Stimulated activated naive B cell treated with anti-CD40 and anti-IgM and Interleukin-4, amounts not matched to agents 10 μg/mL and 1 μg/mL and 100 μg/mL, for 72 hours (primary cell): ENCODE measurements around the gene MAPKAP1.
A peak's percentile ranks its signal among the peaks of the same experiment; 100 is the strongest.

Source experiments
- ATAC-seq, 2 donors: fragments of 150-1000 bp; cut with Tn5 transposase; replicated peaks; 2 replicates each; pipeline ENCODE4 v1.10.0; 2021; ENCODE audit warnings: moderate library complexity in 1 of 2
- DNase-seq: peaks from one replicate; pipeline ENCODE4 v3.0.0; 2021
- H3K27ac Mint-ChIP-seq: one replicate; pipeline ENCODE4 v1.8.0; 2022; ENCODE audit warnings: mild to moderate bottlenecking, mixed read lengths
- H3K27me3 Mint-ChIP-seq, 2 donors: one replicate each; pipeline ENCODE4 v1.8.0; 2022; ENCODE audit warnings: mixed read lengths in 2 of 2
- H3K36me3 Mint-ChIP-seq, 2 donors: one replicate each; pipeline ENCODE4 v1.8.0; 2022; ENCODE audit warnings: mixed read lengths in 2 of 2, mild to moderate bottlenecking in 1 of 2
- H3K4me1 Mint-ChIP-seq, 2 donors: one replicate each; pipeline ENCODE4 v1.8.0; 2022; ENCODE audit warnings: mixed read lengths in 2 of 2, mild to moderate bottlenecking in 1 of 2
- H3K4me3 Mint-ChIP-seq, 2 donors: one replicate each; pipeline ENCODE4 v1.8.0; 2022; ENCODE audit warnings: mild to moderate bottlenecking in 2 of 2, mixed read lengths in 2 of 2, moderate library complexity in 1 of 2
- H3K9me3 Mint-ChIP-seq, 2 donors: one replicate each; pipeline ENCODE4 v1.8.0; 2022; ENCODE audit warnings: mixed read lengths in 2 of 2, mild to moderate bottlenecking in 1 of 2

Gene MAPKAP1

GRCh38 chr9:125652233-125652594 is 54.8 kb downstream of the MAPKAP1 start:
- Mint-ChIP-seq H3K9me3 (no peaks in the 10 kb centered on the region), H3K4me1 (peaks cover 48 to 77% of the 10 kb centered on the region in 2 donors), H3K4me3 (no peak overlapping the region), H3K27me3 (no peaks in the 10 kb centered on the region), H3K27ac (no peak overlapping the region), H3K36me3 (peaks cover 27 to 51% of the 10 kb centered on the region in 2 donors)
- ATAC-seq (no peak), DNase-seq (no peak)

GRCh38 chr9:125651576-125652232 is 55.3 kb downstream of the MAPKAP1 start:
- no peaks in the 10 kb centered on the region for H3K9me3 Mint-ChIP-seq
- DNase-seq (no peak), ATAC-seq (no peak)
- H3K4me3 Mint-ChIP-seq = no peak overlapping the region
- H3K4me1 Mint-ChIP-seq = peaks cover 49 to 79% of the 10 kb centered on the region in 2 donors
- peak overlapping the region; percentile 94 for H3K27ac Mint-ChIP-seq
- no peaks in the 10 kb centered on the region for H3K27me3 Mint-ChIP-seq
- peaks cover 27 to 48% of the 10 kb centered on the region in 2 donors for H3K36me3 Mint-ChIP-seq

- H3K4me3 Mint-ChIP-seq = peak overlapping the region; percentile 59 to 66
- peak overlapping the region; percentile 94 for H3K27ac Mint-ChIP-seq
- H3K36me3 Mint-ChIP-seq = peaks cover 24 to 44% of the 10 kb centered on the region in 2 donors
- H3K9me3 Mint-ChIP-seq = no peaks in the 10 kb centered on the region
- peaks cover 49 to 84% of the 10 kb centered on the region in 2 donors for H3K4me1 Mint-ChIP-seq
- H3K27me3 Mint-ChIP-seq = no peaks in the 10 kb centered on the region
- DNase-seq (peak; percentile 77), ATAC-seq (peak; percentile 94 to 96)
Observed at GRCh38 chr9:125650271-125650737, 56.7 kb downstream of the MAPKAP1 start.

- peak overlapping the region; percentile 59 to 66 for H3K4me3 Mint-ChIP-seq
- H3K27ac Mint-ChIP-seq = peak overlapping the region; percentile 94
- no peaks in the 10 kb centered on the region for H3K27me3 Mint-ChIP-seq
- no peak for DNase-seq
- H3K4me1 Mint-ChIP-seq = peaks cover 53 to 89% of the 10 kb centered on the region in 2 donors
- H3K36me3 Mint-ChIP-seq = peaks cover 24 to 48% of the 10 kb centered on the region in 2 donors
- no peak for ATAC-seq
- H3K9me3 Mint-ChIP-seq = no peaks in the 10 kb centered on the region
Observed at GRCh38 chr9:125649826-125650225, 57.2 kb downstream of the MAPKAP1 start.

GRCh38 chr9:125649315-125649714 is 57.7 kb downstream of the MAPKAP1 start:
- DNase-seq (no peak), ATAC-seq (peak; percentile 31 to 42)
- no peaks in the 10 kb centered on the region for H3K27me3 Mint-ChIP-seq
- H3K4me1 Mint-ChIP-seq = peaks cover 53 to 93% of the 10 kb centered on the region in 2 donors
- peaks cover 26 to 47% of the 10 kb centered on the region in 2 donors for H3K36me3 Mint-ChIP-seq
- H3K27ac Mint-ChIP-seq = peak overlapping the region; percentile 90
- peak overlapping the region; percentile 50 to 53 for H3K4me3 Mint-ChIP-seq
- no peaks in the 10 kb centered on the region for H3K9me3 Mint-ChIP-seq

- no peaks in the 10 kb centered on the region for H3K9me3 Mint-ChIP-seq
- DNase-seq (no peak), ATAC-seq (no peak)
- H3K27me3 Mint-ChIP-seq = no peaks in the 10 kb centered on the region
- no peak overlapping the region for H3K4me3 Mint-ChIP-seq
- peaks cover 26 to 43% of the 10 kb centered on the region in 2 donors for H3K36me3 Mint-ChIP-seq
- H3K27ac Mint-ChIP-seq = peak overlapping the region; percentile 63
- H3K4me1 Mint-ChIP-seq = peaks cover 51 to 86% of the 10 kb centered on the region in 2 donors
Observed at GRCh38 chr9:125648294-125648693, 58.7 kb downstream of the MAPKAP1 start.

GRCh38 chr9:125646621-125647100 is 60.3 kb downstream of the MAPKAP1 start:
- Mint-ChIP-seq H3K36me3 (peaks cover 19 to 33% of the 10 kb centered on the region in 2 donors), H3K27me3 (no peaks in the 10 kb centered on the region), H3K9me3 (no peaks in the 10 kb centered on the region), H3K27ac (peak overlapping the region; percentile 88), H3K4me1 (peaks cover 44 to 75% of the 10 kb centered on the region in 2 donors), H3K4me3 (peak overlapping the region; percentile 73 to 79)
- ATAC-seq = no peak
- no peak for DNase-seq

GRCh38 chr9:125646217-125646616 is 60.8 kb downstream of the MAPKAP1 start:
- Mint-ChIP-seq H3K9me3 (no peaks in the 10 kb centered on the region), H3K27ac (peak overlapping the region; percentile 88), H3K36me3 (peaks cover 19 to 36% of the 10 kb centered on the region in 2 donors), H3K4me3 (peak overlapping the region; percentile 73 to 79), H3K4me1 (peaks cover 42 to 75% of the 10 kb centered on the region in 2 donors), H3K27me3 (no peaks in the 10 kb centered on the region)
- no peak for DNase-seq
- no peak for ATAC-seq

GRCh38 chr9:125644819-125645507 is 62.0 kb downstream of the MAPKAP1 start:
- Mint-ChIP-seq H3K27me3 (no peaks in the 10 kb centered on the region), H3K4me1 (peaks cover 35 to 70% of the 10 kb centered on the region in 2 donors), H3K4me3 (peak overlapping the region in 1 of 2 donors; percentile 23), H3K27ac (peak overlapping the region; percentile 84), H3K36me3 (peaks cover 20 to 35% of the 10 kb centered on the region in 2 donors), H3K9me3 (no peaks in the 10 kb centered on the region)
- no peak for DNase-seq
- ATAC-seq = no peak

- H3K4me3 Mint-ChIP-seq = no peak overlapping the region
- peaks cover 6 to 33% of the 10 kb centered on the region in 2 donors for H3K36me3 Mint-ChIP-seq
- H3K9me3 Mint-ChIP-seq = no peaks in the 10 kb centered on the region
- H3K27me3 Mint-ChIP-seq = no peaks in the 10 kb centered on the region
- no peak for ATAC-seq
- DNase-seq = no peak
- H3K27ac Mint-ChIP-seq = no peak overlapping the region
- H3K4me1 Mint-ChIP-seq = peaks cover 34 to 71% of the 10 kb centered on the region in 2 donors
Observed at GRCh38 chr9:125642311-125642710, 64.7 kb downstream of the MAPKAP1 start.

GRCh38 chr9:125639057-125639456 is 68.0 kb downstream of the MAPKAP1 start:
- Mint-ChIP-seq H3K27ac (no peak overlapping the region), H3K27me3 (no peaks in the 10 kb centered on the region), H3K4me1 (peaks cover 46 to 72% of the 10 kb centered on the region in 2 donors), H3K36me3 (peaks cover 4 to 37% of the 10 kb centered on the region in 2 donors), H3K4me3 (peak overlapping the region in 1 of 2 donors; percentile 3), H3K9me3 (no peaks in the 10 kb centered on the region)
- no peak for ATAC-seq
- no peak for DNase-seq

- Mint-ChIP-seq H3K27me3 (no peaks in the 10 kb centered on the region), H3K27ac (no peak overlapping the region), H3K4me3 (no peak overlapping the region), H3K36me3 (peaks cover 4 to 33% of the 10 kb centered on the region in 2 donors), H3K4me1 (peaks cover 46 to 76% of the 10 kb centered on the region in 2 donors), H3K9me3 (no peaks in the 10 kb centered on the region)
- ATAC-seq (no peak), DNase-seq (no peak)
Observed at GRCh38 chr9:125638239-125639045, 68.6 kb downstream of the MAPKAP1 start.

- Mint-ChIP-seq H3K36me3 (peaks cover 4 to 33% of the 10 kb centered on the region in 2 donors), H3K27ac (no peak overlapping the region), H3K4me3 (no peak overlapping the region), H3K4me1 (peaks cover 50 to 87% of the 10 kb centered on the region in 2 donors), H3K9me3 (no peaks in the 10 kb centered on the region), H3K27me3 (no peaks in the 10 kb centered on the region)
- DNase-seq = no peak
- no peak for ATAC-seq
Observed at GRCh38 chr9:125637241-125637640, 69.8 kb downstream of the MAPKAP1 start.

GRCh38 chr9:125635888-125636287 is 71.1 kb downstream of the MAPKAP1 start:
- no peaks in the 10 kb centered on the region for H3K9me3 Mint-ChIP-seq
- H3K36me3 Mint-ChIP-seq = peaks cover 13 to 39% of the 10 kb centered on the region in 2 donors
- H3K27me3 Mint-ChIP-seq = no peaks in the 10 kb centered on the region
- peak overlapping the region; percentile 1 to 20 for H3K4me3 Mint-ChIP-seq
- ATAC-seq (no peak), DNase-seq (no peak)
- peaks cover 61 to 91% of the 10 kb centered on the region in 2 donors for H3K4me1 Mint-ChIP-seq
- no peak overlapping the region for H3K27ac Mint-ChIP-seq
